ENCODE measurements around the gene CNN2.

Gene CNN2

GRCh38 chr19:995051-995827 lies 31.2 kb upstream of the CNN2 start:
- H2BK120ac ChIP-seq (ENCODE audit: low read depth, low read length): no peak overlapping the region
- H3K4me1 ChIP-seq (ENCODE audit: control insufficient read depth, insufficient read depth, low read depth, low read length): peaks cover 41% of the 10 kb centered on the region
- H2BK15ac ChIP-seq (ENCODE audit: low read depth, poor library complexity, severe bottlenecking): no peak overlapping the region
- peaks cover 3% of the 10 kb centered on the region for H3K79me1 ChIP-seq (replicated peaks; ENCODE audit: low read length, poor library complexity, severe bottlenecking)
- no peak overlapping the region for H2AFZ ChIP-seq (ENCODE audit: low read depth, low read length)
- no peak overlapping the region for H2BK5ac ChIP-seq (ENCODE audit: low read depth, low read length, poor library complexity, severe bottlenecking)
- H3K4me3 ChIP-seq (ENCODE audit: insufficient read depth in 1 of 2, low read depth in 1 of 2, low read length in 2 of 2): no peak overlapping the region
- H3K36me3 ChIP-seq (ENCODE audit: control insufficient read depth in 1 of 2, insufficient read depth in 2 of 2, low read depth in 1 of 2, low read length in 2 of 2): peaks cover 9 to 53% of the 10 kb centered on the region in 2 experiments
- DNase-seq: no peak
- no peak overlapping the region for H2AK5ac ChIP-seq (ENCODE audit: low read length, severe bottlenecking)
- no peak overlapping the region for H4K91ac ChIP-seq (ENCODE audit: low read length)
- H3K27ac ChIP-seq (ENCODE audit: low read length, poor library complexity, severe bottlenecking): no peak overlapping the region
- H3K9me3 ChIP-seq (ENCODE audit: control insufficient read depth, low read length): no peaks in the 10 kb centered on the region
- H3K4me2 ChIP-seq (ENCODE audit: low read length, poor library complexity, severe bottlenecking): no peak overlapping the region
- H3K23ac ChIP-seq (ENCODE audit: low read length in 2 of 2): no peak overlapping the region
- no peak overlapping the region for H3K4ac ChIP-seq (ENCODE audit: low read depth in 1 of 2, low read length in 2 of 2)
- no peak overlapping the region for H2BK12ac ChIP-seq (ENCODE audit: low read length in 2 of 2)
- no peak overlapping the region for H3K14ac ChIP-seq (ENCODE audit: low read length in 2 of 2)
- peaks cover 34 to 43% of the 10 kb centered on the region in 2 experiments for H3K27me3 ChIP-seq (ENCODE audit: control insufficient read depth in 1 of 2, insufficient read depth in 1 of 2, low read length in 2 of 2)
- WGBS: 89% methylated on average over 24 of the region's 26 CpGs
- H3K9ac ChIP-seq (ENCODE audit: low read length): no peak overlapping the region
- H4K8ac ChIP-seq (ENCODE audit: low read length): no peak overlapping the region
- H3K18ac ChIP-seq (ENCODE audit: low read depth in 1 of 2, low read length in 2 of 2): no peak overlapping the region

- Histone ChIP-seq H3K18ac (ENCODE audit: low read depth in 1 of 2, low read length in 2 of 2) (peak overlapping the region in 1 of 2 experiments; percentile 11), H2BK12ac (ENCODE audit: low read length in 2 of 2) (no peak overlapping the region), H3K4me3 (ENCODE audit: insufficient read depth in 1 of 2, low read depth in 1 of 2, low read length in 2 of 2) (peak overlapping the region; percentile 29 to 53), H2BK120ac (ENCODE audit: low read depth, low read length) (no peak overlapping the region), H3K79me1 (replicated peaks; ENCODE audit: low read length, poor library complexity, severe bottlenecking) (peaks cover 3% of the 10 kb centered on the region), H3K23ac (ENCODE audit: low read length in 2 of 2) (no peak overlapping the region), H2BK15ac (ENCODE audit: low read depth, poor library complexity, severe bottlenecking) (peak overlapping the region; percentile 68), H3K4ac (ENCODE audit: low read depth in 1 of 2, low read length in 2 of 2) (no peak overlapping the region), H2BK5ac (ENCODE audit: low read depth, low read length, poor library complexity, severe bottlenecking) (no peak overlapping the region), H4K91ac (ENCODE audit: low read length) (no peak overlapping the region), H3K36me3 (ENCODE audit: control insufficient read depth in 1 of 2, insufficient read depth in 2 of 2, low read depth in 1 of 2, low read length in 2 of 2) (peaks cover 0 to 43% of the 10 kb centered on the region in 2 experiments), H2AK5ac (ENCODE audit: low read length, severe bottlenecking) (no peak overlapping the region), H3K9me3 (ENCODE audit: control insufficient read depth, low read length) (no peaks in the 10 kb centered on the region), H4K8ac (ENCODE audit: low read length) (peak overlapping the region; percentile 32), H2AFZ (ENCODE audit: low read depth, low read length) (no peak overlapping the region), H3K27ac (ENCODE audit: low read length, poor library complexity, severe bottlenecking) (no peak overlapping the region), H3K27me3 (ENCODE audit: control insufficient read depth in 1 of 2, insufficient read depth in 1 of 2, low read length in 2 of 2) (peaks cover 39 to 48% of the 10 kb centered on the region in 2 experiments), H3K4me1 (ENCODE audit: control insufficient read depth, insufficient read depth, low read depth, low read length) (peaks cover 37% of the 10 kb centered on the region), H3K4me2 (ENCODE audit: low read length, poor library complexity, severe bottlenecking) (peak overlapping the region; percentile 41), H3K9ac (ENCODE audit: low read length) (peak overlapping the region; percentile 55), H3K14ac (ENCODE audit: low read length in 2 of 2) (peak overlapping the region in 1 of 2 experiments; percentile 89)
- DNase-seq: peak; percentile 62
- 33% methylated on average over 64 of the region's 64 CpGs for WGBS
These were observed 30.2 kb upstream of the CNN2 start for GRCh38 chr19:996051-996838.

DNA sequence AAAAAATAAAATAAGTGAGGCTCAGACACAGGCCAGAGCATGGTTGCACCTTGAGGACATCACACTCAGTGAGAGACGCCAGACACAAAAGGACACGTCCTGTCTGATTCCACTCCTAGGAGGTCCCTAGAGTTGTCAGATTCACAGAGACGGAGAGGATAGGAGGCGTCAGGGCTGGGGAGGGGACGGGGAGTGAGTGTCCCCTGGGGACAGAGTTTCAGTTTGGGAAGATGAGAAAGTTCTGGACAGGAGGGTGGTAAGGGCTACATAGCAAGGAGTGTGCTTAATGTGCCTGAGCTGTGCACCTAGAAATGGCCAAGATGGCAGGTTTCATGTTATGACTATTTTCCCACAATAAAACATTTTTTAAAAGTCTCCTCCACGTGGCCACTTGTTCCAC lies 28.3 kb upstream of the CNN2 start:
- Histone ChIP-seq H3K27me3 (ENCODE audit: control insufficient read depth in 1 of 2, insufficient read depth in 1 of 2, low read length in 2 of 2) (peaks cover 45 to 62% of the 10 kb centered on the region in 2 experiments), H3K9me3 (ENCODE audit: control insufficient read depth, low read length) (no peaks in the 10 kb centered on the region), H3K4ac (ENCODE audit: low read depth in 1 of 2, low read length in 2 of 2) (no peak overlapping the region), H3K4me2 (ENCODE audit: low read length, poor library complexity, severe bottlenecking) (no peak overlapping the region), H2AFZ (ENCODE audit: low read depth, low read length) (no peak overlapping the region), H3K9ac (ENCODE audit: low read length) (no peak overlapping the region), H2BK5ac (ENCODE audit: low read depth, low read length, poor library complexity, severe bottlenecking) (no peak overlapping the region), H3K23ac (ENCODE audit: low read length in 2 of 2) (no peak overlapping the region), H3K14ac (ENCODE audit: low read length in 2 of 2) (no peak overlapping the region), H3K27ac (ENCODE audit: low read length, poor library complexity, severe bottlenecking) (no peak overlapping the region), H2AK5ac (ENCODE audit: low read length, severe bottlenecking) (no peak overlapping the region), H4K8ac (ENCODE audit: low read length) (no peak overlapping the region), H3K36me3 (ENCODE audit: control insufficient read depth in 1 of 2, insufficient read depth in 2 of 2, low read depth in 1 of 2, low read length in 2 of 2) (peaks cover 0 to 29% of the 10 kb centered on the region in 2 experiments), H3K4me3 (ENCODE audit: insufficient read depth in 1 of 2, low read depth in 1 of 2, low read length in 2 of 2) (no peak overlapping the region), H2BK120ac (ENCODE audit: low read depth, low read length) (no peak overlapping the region), H2BK15ac (ENCODE audit: low read depth, poor library complexity, severe bottlenecking) (no peak overlapping the region), H4K91ac (ENCODE audit: low read length) (no peak overlapping the region), H3K4me1 (ENCODE audit: control insufficient read depth, insufficient read depth, low read depth, low read length) (peaks cover 33% of the 10 kb centered on the region), H2BK12ac (ENCODE audit: low read length in 2 of 2) (no peak overlapping the region), H3K18ac (ENCODE audit: low read depth in 1 of 2, low read length in 2 of 2) (no peak overlapping the region), H3K79me1 (replicated peaks; ENCODE audit: low read length, poor library complexity, severe bottlenecking) (peaks cover 3% of the 10 kb centered on the region)
- WGBS: 62% methylated on average over 6 of the region's 6 CpGs
- no peak for DNase-seq

DNA sequence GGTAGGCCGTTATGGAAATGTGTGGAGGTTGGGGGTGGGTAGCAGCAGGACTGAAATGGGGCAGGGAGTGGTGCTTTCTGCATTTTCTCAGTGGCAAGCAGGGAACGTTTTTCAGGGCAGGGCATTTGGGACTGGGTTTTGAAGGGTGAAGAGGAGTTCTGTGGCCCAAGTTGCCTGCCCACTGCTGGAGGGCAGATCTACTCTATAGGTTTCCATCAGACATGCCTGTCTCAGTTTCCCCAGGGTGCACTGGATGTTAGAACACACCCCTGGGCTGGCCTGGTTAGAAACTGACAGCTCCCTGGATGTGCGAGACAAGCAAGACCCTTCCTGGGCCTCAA lies 27.1 kb upstream of the CNN2 start:
- Histone ChIP-seq H3K27ac (ENCODE audit: low read length, poor library complexity, severe bottlenecking) (no peak overlapping the region), H4K91ac (ENCODE audit: low read length) (no peak overlapping the region), H3K9me3 (ENCODE audit: control insufficient read depth, low read length) (no peaks in the 10 kb centered on the region), H4K8ac (ENCODE audit: low read length) (no peak overlapping the region), H3K23ac (ENCODE audit: low read length in 2 of 2) (no peak overlapping the region), H2BK120ac (ENCODE audit: low read depth, low read length) (no peak overlapping the region), H2AFZ (ENCODE audit: low read depth, low read length) (no peak overlapping the region), H3K79me1 (replicated peaks; ENCODE audit: low read length, poor library complexity, severe bottlenecking) (no peaks in the 10 kb centered on the region), H3K14ac (ENCODE audit: low read length in 2 of 2) (no peak overlapping the region), H3K4me2 (ENCODE audit: low read length, poor library complexity, severe bottlenecking) (no peak overlapping the region), H2BK5ac (ENCODE audit: low read depth, low read length, poor library complexity, severe bottlenecking) (no peak overlapping the region), H2BK15ac (ENCODE audit: low read depth, poor library complexity, severe bottlenecking) (no peak overlapping the region), H3K9ac (ENCODE audit: low read length) (no peak overlapping the region), H2AK5ac (ENCODE audit: low read length, severe bottlenecking) (no peak overlapping the region), H3K4ac (ENCODE audit: low read depth in 1 of 2, low read length in 2 of 2) (no peak overlapping the region), H3K36me3 (ENCODE audit: control insufficient read depth in 1 of 2, insufficient read depth in 2 of 2, low read depth in 1 of 2, low read length in 2 of 2) (peaks cover 0 to 16% of the 10 kb centered on the region in 2 experiments), H3K4me3 (ENCODE audit: insufficient read depth in 1 of 2, low read depth in 1 of 2, low read length in 2 of 2) (no peak overlapping the region), H3K18ac (ENCODE audit: low read depth in 1 of 2, low read length in 2 of 2) (no peak overlapping the region), H2BK12ac (ENCODE audit: low read length in 2 of 2) (no peak overlapping the region), H3K27me3 (ENCODE audit: control insufficient read depth in 1 of 2, insufficient read depth in 1 of 2, low read length in 2 of 2) (peaks cover 45 to 73% of the 10 kb centered on the region in 2 experiments), H3K4me1 (ENCODE audit: control insufficient read depth, insufficient read depth, low read depth, low read length) (peaks cover 23% of the 10 kb centered on the region)
- WGBS: 83% methylated on average over 3 of the region's 3 CpGs
- no peak for DNase-seq

Measured in mesenchymal stem cell (in vitro differentiated cells and primary cell).